ENCODE results near the gene IRF2BP2. TPM values are rescaled to one million over a fixed set of nuclear protein-coding genes. Genes with fewer than 3 reads are reported as not detected.

Gene IRF2BP2
- total and polyA plus RNA-seq, 2 of the 13 experiments (the other 11 are each of a cell fraction or from before 2014, with no cell fraction given), result 140 to 147 TPM

DNA sequence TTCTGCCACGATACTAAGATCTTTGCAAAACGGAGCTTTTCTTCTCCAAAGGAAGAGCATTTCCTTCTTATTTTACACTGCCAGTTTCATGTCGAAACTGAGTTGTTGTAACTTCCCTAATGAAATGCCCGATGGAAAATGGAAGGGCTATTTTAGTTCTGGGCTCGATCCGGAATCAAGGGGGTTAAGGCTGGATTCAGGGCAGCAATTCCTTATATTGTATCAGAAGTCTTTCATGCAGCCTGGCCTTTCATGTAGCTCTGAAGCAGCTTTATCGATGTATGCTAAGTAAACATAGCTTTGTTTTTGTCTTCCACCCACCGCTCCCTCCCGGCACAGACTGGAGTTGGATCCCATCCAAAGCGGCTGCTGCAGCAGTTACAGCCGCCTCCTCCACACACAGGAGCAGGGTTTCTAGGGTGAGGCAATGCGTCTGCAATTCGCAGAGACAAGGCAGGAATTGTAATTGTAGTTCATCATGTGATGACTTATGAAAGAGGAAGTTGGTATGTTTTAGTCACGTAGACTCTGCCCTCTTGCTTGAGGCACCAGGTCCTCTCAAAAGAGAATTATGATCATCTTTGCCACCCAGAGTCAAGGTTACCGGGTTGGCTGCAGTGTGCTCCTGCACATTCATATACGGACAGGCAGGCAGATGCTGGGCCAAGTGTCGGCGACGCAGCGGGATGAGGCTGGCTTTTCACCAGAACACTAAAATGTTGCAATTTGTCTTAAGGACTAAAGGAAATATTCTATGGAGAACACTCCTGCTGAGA is 2.6 kb upstream of the IRF2BP2 start (continued):
- TF ChIP-seq, protein P1, sequence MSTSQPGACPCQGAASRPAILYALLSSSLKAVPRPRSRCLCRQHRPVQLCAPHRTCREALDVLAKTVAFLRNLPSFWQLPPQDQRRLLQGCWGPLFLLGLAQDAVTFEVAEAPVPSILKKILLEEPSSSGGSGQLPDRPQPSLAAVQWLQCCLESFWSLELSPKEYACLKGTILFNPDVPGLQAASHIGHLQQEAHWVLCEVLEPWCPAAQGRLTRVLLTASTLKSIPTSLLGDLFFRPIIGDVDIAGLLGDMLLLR (CRISPR knock-in tag; IDR thresholded peaks at IDR 0.05), result 0 out of 2 replicates have a peak, but pooled peaks have one; percentile 39
- TF ChIP-seq ZNF253 (CRISPR knock-in tag; IDR thresholded peaks at IDR 0.05; ENCODE audit: borderline replicate concordance), result peak; percentile 67
- peak; percentile 93 for TF ChIP-seq BRD4 (CRISPR knock-in tag; IDR thresholded peaks at IDR 0.05)
- TF ChIP-seq ZBTB44 (CRISPR knock-in tag; IDR thresholded peaks at IDR 0.05), result no peak
- TF ChIP-seq, protein P2, sequence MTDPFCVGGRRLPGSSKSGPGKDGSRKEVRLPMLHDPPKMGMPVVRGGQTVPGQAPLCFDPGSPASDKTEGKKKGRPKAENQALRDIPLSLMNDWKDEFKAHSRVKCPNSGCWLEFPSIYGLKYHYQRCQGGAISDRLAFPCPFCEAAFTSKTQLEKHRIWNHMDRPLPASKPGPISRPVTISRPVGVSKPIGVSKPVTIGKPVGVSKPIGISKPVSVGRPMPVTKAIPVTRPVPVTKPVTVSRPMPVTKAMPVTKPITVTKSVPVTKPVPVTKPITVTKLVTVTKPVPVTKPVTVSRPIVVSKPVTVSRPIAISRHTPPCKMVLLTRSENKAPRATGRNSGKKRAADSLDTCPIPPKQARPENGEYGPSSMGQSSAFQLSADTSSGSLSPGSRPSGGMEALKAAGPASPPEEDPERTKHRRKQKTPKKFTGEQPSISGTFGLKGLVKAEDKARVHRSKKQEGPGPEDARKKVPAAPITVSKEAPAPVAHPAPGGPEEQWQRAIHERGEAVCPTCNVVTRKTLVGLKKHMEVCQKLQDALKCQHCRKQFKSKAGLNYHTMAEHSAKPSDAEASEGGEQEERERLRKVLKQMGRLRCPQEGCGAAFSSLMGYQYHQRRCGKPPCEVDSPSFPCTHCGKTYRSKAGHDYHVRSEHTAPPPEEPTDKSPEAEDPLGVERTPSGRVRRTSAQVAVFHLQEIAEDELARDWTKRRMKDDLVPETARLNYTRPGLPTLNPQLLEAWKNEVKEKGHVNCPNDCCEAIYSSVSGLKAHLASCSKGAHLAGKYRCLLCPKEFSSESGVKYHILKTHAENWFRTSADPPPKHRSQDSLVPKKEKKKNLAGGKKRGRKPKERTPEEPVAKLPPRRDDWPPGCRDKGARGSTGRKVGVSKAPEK (CRISPR knock-in tag; IDR thresholded peaks at IDR 0.05; ENCODE audit: borderline replicate concordance), result 0 out of 2 replicates have a peak, but pooled peaks have one; percentile 19
- TF ChIP-seq, protein P3, sequence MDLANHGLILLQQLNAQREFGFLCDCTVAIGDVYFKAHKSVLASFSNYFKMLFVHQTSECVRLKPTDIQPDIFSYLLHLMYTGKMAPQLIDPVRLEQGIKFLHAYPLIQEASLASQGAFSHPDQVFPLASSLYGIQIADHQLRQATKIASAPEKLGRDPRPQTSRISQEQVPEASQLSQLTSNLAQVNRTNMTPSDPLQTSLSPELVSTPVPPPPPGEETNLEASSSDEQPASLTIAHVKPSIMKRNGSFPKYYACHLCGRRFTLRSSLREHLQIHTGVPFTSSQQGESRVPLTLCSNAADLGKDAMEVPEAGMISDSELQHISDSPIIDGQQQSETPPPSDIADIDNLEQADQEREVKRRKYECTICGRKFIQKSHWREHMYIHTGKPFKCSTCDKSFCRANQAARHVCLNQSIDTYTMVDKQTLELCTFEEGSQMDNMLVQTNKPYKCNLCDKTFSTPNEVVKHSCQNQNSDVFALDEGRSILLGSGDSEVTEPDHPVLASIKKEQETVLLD (CRISPR knock-in tag; IDR thresholded peaks at IDR 0.05; ENCODE audit: low read depth), result no peak; the same call in 1 of the 2 replicates
- TF ChIP-seq ZKSCAN5 (CRISPR knock-in tag; IDR thresholded peaks at IDR 0.05), result no peak
- TF ChIP-seq, protein P4, sequence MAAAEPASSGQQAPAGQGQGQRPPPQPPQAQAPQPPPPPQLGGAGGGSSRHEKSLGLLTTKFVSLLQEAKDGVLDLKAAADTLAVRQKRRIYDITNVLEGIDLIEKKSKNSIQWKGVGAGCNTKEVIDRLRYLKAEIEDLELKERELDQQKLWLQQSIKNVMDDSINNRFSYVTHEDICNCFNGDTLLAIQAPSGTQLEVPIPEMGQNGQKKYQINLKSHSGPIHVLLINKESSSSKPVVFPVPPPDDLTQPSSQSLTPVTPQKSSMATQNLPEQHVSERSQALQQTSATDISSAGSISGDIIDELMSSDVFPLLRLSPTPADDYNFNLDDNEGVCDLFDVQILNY (CRISPR knock-in tag; conservative IDR thresholded peaks at IDR 0.05), result no peak
- TF ChIP-seq SKI (IDR thresholded peaks at IDR 0.05; ENCODE audit: partially characterized antibody), result peak; percentile 99
- no peak for TF ChIP-seq ZNF441 (CRISPR knock-in tag; IDR thresholded peaks at IDR 0.05; ENCODE audit: borderline replicate concordance)
- TF ChIP-seq, protein P5, sequence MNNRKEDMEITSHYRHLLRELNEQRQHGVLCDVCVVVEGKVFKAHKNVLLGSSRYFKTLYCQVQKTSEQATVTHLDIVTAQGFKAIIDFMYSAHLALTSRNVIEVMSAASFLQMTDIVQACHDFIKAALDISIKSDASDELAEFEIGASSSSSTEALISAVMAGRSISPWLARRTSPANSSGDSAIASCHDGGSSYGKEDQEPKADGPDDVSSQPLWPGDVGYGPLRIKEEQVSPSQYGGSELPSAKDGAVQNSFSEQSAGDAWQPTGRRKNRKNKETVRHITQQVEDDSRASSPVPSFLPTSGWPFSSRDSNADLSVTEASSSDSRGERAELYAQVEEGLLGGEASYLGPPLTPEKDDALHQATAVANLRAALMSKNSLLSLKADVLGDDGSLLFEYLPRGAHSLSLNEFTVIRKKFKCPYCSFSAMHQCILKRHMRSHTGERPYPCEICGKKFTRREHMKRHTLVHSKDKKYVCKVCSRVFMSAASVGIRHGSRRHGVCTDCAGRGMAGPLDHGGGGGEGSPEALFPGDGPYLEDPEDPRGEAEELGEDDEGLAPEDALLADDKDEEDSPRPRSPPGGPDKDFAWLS (CRISPR knock-in tag; IDR thresholded peaks at IDR 0.05; ENCODE audit: borderline replicate concordance), result 0 out of 2 replicates have a peak, but pooled peaks have one; percentile 36
- TF ChIP-seq TSC22D2 (CRISPR knock-in tag; IDR thresholded peaks at IDR 0.05; ENCODE audit: borderline replicate concordance), result peak; percentile 73; the same call in 1 of the 2 replicates
- TF ChIP-seq ZNF768 (CRISPR knock-in tag; IDR thresholded peaks at IDR 0.05), result no peak
- peak; percentile 57; the same call in 1 of the 2 replicates for TF ChIP-seq BORCS8-MEF2B (CRISPR knock-in tag; IDR thresholded peaks at IDR 0.05)
- no peak for TF ChIP-seq FOXO4 (CRISPR knock-in tag; conservative IDR thresholded peaks at IDR 0.05)

Data from HepG2 (cell line).